Suppressor macrophage treated with lipopolysaccharide for 1 hour (primary cell): ENCODE results near the gene EPS15.

Experiments used
- DNase-seq, 3 donors: peaks; one replicate each; pipeline ENCODE4 v3.0.0-alpha.2; 2020 to 2022

The EPS15 gene

DNA sequence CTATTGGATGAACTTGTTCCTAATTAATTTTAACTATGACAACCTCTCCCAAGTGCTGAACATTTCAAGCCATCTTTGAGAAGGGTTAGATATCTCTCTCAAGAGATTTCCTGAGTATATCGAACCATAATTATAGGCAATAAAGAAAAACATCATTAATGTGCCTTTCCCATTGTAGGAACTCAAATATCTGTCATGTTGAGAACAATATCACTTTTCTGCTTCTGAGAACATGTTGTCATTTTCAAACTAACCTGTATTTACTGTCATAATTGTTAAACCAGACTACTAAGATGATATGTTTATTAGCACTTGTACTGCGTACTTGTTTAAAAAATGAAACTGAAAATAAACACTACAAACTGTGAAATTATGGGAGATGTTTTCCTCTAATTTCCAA, 4.3 kb downstream of the EPS15 start:
- DNase-seq = no peak

DNA sequence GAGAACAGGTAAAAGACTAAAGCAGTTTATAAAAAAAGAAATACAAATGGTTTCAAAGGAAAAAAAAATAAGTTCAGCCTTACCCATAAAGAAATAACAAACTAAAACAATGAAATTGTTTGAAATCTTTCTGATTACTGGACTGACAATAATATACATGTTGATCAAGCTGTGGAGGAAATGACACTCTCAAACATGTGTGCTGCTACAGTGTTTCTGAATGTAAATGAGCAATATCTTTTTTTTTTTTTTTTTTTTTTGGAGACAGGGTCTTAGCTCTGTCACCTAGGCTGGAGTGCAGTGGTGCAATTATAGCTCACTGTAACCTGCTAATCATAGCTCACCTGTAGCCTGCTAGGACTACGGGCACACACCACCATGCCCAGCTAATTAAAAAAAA, 6.5 kb downstream of the EPS15 start:
- DNase-seq = no peak

DNA sequence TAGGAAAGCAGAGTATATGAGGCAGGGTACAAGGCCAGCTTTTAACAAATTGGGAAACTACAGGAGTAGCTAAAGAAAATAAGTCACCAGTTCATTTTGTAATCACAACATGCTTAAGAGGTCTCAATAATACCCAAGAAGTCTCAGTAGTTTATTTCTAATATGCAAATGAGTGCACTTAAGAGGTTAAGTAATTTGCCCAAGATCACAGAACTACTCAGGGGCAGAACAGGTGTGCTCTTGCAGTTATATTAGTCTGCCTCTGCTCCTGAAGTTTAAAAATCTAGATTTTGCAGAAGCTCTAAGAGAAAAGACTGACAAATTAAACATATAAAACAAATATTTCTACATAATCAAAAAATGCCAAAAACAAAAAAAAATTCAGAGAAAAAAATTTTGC, 6.9 kb downstream of the EPS15 start:
- no peak for DNase-seq

DNA sequence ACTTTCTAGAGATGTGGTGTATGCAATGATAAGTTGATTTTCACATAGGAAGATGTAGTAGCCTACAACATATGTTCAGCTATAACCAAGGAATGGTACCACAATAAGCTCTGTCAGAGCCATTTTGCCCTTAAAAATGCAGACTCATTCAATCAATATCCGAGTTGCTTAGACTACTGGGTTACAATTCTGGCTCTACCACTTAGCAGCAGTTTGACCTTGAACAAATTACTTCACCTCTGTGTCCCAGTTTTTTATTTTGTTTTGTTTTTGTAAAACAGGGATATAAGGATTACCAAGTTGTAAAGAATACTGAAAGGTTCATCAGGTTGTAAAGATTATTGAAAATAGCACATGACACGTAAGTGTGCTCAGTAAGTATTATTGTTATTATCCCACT, 9.3 kb downstream of the EPS15 start:
- DNase-seq = no peak

DNA sequence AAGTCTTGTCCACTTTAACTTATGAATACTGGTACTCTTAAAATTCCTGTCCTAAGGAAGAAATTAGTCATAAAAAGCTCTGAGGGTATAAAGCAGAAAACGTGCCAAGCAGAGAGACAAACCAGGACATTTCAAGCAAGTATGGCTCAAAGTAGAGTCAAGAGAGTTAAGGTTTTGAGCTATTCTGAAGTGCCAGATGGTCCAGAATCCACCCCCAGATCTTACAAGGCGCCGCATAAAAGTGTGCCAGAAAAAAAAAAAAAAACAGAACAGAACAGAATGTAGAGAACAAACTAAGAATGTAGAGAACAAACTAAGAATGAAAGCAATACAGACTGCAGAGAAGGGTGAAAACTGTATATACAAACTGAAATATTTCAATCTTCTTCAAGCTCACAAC, 12.5 kb downstream of the EPS15 start:
- no peak for DNase-seq

DNA sequence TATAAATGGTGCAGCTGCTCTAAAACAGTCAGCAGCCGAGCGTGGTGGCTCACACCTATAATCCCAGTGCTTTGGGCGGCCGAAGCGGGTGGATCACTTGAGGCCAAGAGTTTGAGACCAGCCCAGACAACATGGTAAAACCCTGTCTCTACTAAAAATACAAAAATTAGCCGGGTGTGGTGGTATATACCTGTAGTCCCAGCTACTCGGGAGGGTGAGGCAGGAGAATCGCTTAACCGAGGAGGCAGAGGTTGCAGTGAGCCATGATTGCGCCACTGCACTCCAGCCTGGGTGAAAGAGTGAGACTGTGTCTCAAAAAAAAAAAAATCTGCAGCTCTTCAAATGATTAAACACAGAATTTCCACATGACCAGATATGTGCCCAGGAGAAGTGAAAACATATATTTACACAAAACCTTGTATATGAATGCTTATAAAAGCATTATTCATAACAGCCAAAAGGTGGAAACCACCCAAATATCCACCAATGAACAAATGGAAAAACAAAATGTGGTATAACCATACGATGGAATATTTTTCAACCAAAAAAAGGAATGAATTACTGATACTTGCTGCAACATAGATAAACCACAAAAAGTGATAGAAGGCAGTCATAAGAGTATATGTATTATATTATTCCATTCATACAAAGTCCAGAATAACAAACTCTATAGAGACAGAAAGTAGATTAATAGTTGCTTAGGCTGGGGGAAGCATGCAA, 14.1 kb downstream of the EPS15 start:
- peak in 1 of 3 donors; percentile 63 for DNase-seq

DNA sequence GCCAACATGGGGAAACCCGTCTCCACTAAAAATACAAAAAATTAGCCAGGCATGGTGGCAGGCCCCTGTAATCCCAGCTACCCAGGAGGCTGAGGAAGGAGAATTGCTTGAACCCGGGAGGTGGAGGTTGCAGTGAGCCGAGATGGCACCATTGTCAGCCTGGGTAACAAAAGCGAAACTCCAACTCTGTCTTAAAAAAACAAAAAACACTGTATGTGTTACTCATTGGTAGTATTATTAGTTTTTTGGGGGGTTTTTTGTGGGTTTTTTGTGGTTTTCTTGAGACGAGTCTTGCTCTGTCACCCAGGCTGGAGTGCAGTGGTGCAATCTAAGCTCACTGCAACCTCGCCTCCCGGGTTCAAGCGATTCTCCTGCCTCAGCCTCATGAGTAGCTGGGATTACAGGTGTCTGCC, 17.8 kb downstream of the EPS15 start:
- peak; percentile 71 to 87 (median 71) for DNase-seq

DNA sequence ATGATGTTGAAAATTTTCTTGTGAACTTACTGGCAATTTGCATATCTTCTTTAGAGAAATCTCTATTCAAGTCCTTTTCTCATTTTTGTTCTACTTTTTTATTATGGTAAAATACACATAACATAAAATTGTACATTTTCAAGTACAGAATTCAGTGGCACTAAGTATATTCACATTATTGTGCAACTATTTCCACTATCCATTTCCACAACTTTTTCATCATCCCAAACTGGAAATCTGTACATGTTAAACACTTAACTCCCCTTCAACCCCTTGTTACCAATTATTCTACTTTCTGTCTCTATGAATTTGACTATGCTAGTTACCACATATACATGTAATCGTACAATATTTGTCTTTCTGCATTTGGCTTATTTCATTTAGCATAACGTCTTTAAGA, 19.4 kb downstream of the EPS15 start:
- no peak for DNase-seq

DNA sequence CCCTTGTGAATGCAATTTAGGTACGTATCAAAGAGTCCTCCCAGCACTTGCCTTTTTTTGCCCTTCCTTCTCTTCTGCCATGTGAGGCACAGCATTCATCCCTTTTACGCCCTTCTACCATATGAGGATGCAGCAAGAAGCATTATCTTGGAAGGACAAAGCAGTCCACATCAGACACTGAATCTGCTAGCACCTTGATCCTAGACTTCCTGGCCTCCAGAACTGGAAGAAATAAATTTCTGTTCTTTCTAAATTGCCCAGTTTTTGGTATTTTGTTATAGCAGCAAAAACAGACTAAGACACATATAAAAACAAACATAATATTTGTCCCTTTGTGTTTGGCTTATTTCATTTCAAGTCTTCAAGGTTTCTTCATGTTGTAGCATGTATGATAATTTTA, 20.1 kb downstream of the EPS15 start:
- peak in 1 of 3 donors; percentile 11 for DNase-seq

DNA sequence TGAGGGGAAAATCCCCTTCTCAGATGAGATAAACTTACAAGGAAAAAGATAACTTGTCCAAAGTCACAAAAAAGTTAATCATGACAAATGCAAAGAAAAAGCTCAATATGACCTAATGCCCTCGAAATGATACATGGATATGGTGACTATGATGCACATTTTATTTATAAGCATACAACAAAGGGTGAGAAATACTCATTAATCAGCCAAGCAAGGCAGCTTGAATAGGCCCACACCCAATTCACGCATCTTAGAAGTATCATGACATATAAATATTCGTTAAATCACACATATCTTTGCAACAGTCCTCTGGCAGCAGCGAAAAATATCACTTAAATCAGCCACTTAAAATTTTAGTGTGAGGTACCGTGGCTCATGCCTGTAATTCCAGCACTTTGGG, 21.7 kb downstream of the EPS15 start:
- peak in 1 of 3 donors; percentile 54 for DNase-seq

DNA sequence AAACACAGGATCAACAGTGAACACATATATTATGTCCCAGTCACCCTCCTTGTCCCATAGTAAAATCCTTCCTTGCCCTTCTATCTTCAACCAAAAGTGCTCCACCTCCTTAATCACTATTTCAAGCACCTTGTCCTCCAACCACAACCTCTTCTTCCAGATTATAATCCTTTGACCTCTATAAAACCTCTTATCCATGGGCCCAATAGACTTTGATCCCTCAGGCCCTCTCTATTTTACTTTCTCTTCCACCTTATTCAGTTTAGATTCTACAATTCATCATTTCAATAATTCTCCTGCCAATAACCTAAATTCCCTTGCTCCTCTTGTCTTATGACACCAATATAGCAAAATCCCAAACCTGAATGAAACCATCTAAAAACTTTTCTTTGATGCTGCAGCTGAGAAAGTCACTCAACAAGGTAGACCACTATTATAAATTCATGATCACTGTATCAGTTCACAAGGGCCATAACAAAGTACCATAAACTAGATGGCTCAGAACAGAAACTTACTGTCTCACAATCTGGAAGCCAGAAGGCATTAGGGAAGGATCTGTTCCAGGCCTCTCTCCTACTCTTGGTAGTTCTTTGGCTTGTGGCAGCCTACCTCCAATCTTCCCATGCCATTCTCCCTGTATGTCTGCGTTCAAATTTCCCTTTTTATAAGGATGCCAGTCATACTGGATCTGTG, 24.8 kb downstream of the EPS15 start:
- no peak for DNase-seq

DNA sequence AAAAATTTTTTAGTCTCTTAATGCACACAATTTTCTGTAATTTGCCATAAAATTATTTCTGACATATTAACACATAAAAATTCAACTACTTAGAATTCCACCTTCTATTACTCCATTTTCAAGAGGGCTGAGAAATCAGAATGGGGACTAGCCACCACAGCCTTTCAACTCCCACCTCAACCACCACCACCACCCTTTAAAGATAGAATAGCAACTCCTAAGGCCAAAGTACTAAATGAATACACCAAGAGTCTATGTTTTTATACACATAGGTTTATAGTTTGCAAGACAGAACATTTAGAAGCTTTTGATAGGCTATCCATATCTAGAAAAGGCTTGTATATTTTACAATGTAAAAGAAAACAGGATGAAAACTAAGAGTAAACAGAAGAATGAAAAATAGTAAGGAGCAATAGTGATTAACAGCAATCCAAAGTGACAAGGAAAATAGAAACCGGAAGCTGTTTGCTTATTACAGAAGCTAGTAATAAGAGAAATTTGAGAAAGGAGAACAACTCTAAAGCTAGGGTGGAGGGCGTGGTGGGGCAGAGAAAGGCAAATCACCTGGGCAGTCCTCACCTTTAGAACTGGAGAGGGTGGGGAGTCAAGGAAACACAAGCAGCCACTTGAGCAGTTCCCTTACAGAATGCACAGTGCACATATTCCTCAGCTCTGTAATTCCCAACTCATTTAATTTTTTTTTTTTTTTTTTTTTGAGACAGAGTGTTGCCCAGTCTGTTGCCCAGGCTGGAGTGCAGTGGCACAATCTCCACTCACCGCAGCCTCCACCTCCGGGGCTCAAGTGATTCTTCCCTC, 27.7 kb downstream of the EPS15 start:
- peak; percentile 53 to 68 (median 58) for DNase-seq

DNA sequence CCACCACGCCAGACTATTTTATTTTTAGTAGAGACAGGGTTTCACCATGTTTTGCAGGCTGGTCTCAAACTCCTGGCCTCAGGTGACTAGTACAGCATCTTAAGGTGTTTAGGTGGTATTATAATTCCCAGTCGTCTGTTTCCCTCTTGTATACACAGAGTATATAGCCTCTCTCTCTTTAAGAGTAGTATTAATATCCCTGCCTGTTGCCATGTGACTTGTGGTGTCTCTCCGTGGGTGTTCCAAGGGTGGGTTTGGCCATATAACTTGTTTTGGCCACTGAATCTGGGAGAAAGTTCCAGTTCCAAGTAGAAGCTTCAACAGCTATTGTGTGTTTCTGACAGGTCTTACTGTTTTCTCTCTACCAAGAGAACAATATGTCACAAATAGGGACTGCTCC, 29.6 kb downstream of the EPS15 start:
- peak in 1 of 3 donors; percentile 18 for DNase-seq

DNA sequence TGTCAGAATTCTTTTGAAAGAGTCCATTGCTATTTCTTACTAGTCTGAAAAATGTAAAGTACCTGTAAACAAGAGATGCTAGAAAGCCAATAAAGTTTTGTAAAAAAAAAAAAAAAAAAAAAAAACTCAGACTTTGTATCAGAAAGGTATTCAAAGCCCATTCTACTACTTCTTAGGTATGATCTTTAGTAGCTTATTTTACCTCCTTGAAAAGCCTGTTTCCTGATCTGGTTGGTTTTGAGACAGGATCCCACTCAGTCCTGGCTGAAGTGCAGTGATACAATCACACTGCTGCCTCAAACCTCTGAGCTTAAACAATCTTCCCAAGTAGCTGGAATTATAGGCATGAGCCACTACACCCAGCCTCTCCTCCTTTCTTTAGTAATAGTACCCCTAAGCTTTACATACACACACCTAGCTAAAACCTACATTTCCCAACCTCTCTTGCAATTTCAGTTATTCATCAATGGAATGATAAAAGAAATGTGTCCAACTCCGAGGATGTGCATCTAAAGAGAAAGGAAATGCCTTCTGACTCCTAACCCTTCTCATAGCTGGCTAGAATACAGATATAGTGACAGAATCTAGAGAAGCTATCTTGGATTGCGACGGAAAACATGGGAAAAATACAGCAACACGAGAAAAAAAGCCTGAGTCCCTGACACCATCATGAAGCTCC, 30.6 kb downstream of the EPS15 start:
- peak in 1 of 3 donors; percentile 14 for DNase-seq

DNA sequence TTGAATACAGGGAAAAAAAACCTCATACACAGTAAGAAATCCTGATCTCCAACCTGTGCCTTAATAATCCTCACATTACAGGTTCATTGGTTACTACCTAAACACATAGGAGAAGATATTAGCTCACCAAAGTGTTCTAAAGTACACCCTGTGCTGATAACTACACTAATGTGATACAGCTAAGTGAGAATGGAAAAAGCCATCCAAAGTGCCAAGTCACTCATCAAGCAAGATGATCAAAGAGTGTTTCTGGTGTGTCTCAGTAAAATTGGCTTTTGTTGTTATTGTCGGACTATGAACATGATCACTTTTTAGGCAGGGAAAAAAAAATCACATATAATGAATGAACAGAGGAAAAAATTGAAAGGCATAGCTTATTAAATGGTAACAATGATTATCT, 31.4 kb downstream of the EPS15 start:
- peak in 1 of 3 donors; percentile 16 for DNase-seq

DNA sequence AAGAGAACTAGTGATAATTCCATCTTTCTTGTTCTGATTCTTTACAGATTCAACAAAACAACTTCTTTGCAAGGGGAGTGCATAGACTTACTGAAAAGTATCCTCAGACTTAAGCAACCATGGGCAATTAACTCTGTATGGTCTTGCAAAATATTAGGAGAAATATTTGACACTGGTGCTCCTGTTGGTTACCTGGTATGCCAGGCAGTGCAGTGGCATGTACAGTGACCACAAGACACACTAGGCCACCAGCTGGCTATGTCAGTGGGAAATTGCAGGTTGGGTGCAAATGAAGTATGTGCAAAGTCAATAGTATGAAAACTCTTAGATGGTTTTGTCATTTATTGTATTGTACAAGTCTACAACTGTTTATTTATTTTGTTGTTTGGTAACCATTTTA, 34.5 kb downstream of the EPS15 start:
- DNase-seq = no peak

DNA sequence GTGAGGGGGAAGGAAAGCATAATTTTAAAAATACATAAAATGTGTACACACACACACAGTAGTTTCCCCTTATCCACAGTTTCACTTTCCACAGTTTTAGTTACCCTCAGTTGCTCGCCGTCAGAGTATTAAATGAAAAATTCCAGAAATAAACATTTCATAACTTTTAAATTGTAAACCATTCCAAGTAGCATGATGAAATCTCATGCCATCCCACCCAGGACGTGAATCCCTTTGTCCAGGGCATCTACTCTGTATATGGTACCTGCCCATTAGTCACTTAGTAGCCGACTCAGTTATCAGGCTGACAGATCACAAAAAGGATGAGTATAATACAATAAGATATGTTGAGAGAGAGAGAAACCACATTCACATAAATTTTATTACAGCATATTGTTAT, 36.2 kb downstream of the EPS15 start:
- peak in 1 of 3 donors; percentile 49 for DNase-seq

DNA sequence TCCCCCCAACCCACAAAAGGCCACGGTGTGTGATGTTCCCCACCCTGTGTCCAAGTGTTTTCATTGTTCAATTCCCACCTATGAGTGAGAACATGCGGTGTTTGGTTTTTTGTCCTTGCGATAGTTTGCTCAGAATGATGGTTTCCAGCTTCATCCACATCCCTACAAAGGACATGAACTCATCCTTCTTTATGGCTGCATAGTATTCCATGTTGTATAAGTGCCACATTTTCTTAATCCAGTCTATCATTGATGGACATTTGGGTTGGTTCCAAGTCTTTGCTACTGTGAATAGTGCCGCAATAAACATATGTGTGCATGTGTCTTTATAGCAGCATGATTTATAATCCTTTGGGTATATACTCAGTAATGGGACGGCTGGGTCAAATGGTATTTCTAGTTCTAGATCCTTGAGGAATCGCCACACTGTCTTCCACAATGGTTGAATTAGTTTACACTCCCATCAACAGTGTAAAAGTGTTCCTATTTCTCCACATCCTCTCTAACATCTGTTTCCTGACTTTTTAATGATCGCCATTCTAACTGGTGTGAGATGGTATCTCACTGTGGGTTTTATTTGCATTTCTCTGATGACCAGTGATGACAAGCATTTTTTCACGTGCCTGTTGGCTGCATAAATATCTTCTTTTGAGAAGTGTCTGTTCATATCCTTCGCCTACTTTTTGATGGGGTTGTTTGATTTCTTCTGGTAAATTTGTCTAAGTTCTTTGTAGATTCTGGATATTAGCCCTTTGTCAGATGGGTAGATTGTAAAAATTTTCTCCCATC, 44.0 kb downstream of the EPS15 start:
- peak in 1 of 3 donors; percentile 38 for DNase-seq

DNA sequence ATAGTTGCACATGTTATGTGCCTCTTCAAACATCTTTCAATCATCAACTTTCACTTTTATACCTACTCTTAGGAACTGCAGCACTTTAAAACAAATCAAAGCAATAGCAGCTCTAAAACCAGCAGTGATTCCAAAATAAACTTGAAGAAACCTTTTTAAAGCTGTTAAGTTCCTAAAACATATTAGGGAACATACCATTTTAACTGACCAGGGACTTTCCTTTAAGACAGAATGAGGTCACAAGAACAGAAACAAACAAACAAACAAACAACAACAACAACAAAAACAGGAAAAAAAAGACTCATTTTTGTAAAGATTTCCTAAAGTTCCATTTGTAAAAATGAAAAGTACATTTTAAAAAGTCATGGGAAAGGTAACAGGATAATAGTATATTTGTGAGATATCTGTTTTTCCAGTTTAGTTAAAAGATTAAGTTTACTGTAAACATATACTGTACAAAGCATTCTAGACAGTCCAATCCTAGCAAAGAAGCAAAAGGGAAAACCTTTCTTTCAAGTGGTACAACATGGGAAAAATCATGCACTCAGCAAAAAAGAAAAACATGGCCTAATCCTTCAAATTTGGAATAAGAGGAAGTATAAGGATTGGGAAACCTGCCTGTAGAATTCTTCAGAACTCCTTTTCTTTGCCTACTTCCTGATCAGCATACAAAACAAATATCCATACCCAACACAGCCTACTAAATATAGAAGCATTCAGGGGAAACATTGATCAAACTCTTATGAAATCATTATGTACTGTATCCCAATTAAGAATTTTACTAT, 45.5 kb downstream of the EPS15 start:
- DNase-seq = peak; percentile 44 to 75 (median 71)

DNA sequence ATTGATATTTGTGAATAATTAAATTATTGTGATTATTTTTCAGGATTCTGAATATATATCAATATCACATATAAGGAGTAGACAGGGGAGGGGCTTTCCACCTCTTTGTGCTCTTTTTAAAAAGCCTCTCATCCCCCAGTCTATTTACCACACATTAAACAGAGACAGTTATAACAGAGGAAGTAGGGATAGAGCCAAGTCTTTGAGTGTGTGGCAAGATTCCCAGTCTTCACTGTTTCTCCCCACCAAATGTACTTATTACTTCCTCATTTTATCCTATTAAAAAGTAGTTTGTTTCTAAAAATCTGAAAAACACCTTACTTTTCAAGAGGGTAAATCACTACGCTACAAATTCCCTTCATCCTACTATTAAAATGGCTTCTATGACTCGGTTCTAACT, 46.7 kb downstream of the EPS15 start:
- peak; percentile 33 to 44 (median 44) for DNase-seq

DNA sequence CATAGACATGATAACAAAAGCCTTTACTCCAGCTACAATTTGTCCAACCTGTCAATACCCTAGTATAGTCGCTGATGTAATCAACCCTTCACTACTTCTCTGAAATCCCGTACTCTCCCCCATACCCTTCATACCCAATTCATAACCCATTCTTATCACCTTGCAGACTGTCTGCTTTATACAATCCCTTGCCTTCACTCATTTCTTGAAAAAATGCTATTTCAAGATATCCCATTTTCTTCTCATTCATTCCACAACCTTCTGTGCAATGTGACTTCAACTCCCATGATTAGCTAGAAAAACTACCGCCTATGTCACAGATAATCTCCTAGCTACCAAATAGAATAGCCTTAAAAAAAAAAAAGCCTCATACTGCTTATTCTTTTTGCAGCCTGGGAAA, 49.5 kb downstream of the EPS15 start:
- DNase-seq = no peak
